HG03280 (cell line): ENCODE measurements around the gene JCHAIN.

Experiments used
- ATAC-seq: cut with Tn5 transposase; IDR thresholded peaks from one replicate; pipeline ENCODE4 v1.9.1; 2021; ENCODE audit warnings: mild to moderate bottlenecking, moderate library complexity; ENCODE audit not compliant: unreplicated experiment

Gene JCHAIN

DNA sequence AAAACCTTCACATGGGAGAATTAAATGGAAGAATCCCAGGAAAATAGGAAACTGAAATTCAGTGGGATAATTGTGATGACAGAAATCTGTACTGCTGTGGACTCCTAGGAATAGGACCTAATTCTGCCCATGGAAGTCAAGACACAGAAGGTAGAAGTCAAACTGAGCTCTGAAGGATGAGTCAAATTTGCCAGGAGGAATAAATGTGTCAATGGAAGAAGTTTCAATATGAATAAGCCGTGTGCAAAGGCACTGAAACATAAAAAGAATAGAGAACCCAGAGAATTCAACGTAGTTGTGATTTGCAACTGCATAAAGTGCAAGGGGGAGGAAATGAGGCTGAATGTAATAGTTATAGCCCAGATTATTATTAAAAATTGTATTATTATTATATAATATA is 26.1 kb downstream of the JCHAIN start:
- no peak for ATAC-seq

DNA sequence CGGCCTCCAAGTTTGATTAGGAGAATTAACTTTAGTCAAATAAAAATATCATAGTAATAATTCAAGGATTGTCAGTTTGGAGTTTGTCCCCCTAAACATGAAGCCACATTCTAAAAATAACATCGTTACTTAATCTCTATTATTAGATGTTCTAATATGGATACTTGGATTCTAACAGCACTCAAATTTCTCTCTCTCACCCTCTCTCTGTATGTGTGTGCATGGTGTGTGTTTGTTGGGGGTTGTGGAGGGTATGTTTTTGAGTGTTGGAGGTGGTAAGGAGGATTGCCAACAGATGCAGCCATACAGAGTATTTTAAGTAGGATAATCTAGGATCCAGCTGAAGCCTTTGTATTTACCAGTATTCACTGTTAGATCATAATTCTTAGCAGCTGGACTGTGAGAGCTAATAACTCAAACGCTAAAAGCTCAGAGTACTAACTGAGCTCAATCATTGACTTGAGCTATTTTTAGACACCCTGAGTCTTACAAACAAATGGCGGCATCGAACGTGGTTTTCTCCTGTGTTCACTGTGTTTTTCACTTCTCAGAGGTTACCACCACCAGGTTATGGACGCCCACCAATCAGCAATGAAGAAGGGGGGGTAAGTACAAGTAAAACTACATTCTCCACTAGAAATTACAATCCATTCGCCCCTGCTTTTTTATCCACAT is 28.9 kb downstream of the JCHAIN start:
- ATAC-seq: no peak

DNA sequence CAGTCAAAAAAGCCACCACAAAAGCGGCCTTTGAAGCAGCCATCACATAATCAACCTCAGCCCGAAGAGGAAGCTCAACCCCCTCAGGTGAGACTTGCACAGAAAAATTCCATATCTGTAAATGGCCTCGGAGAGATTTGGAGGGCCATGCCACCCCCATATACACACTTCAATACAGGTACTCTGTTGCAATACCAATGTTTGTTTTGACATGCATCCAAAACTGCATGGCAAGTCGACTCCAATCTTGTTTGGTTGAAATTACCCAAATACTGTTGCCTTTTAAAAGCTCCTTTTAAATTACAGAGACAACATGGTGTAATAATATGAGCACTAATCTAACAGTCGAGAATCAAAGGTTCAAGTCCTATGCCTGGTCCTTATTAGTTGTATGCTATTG is 31.8 kb downstream of the JCHAIN start:
- no peak for ATAC-seq

DNA sequence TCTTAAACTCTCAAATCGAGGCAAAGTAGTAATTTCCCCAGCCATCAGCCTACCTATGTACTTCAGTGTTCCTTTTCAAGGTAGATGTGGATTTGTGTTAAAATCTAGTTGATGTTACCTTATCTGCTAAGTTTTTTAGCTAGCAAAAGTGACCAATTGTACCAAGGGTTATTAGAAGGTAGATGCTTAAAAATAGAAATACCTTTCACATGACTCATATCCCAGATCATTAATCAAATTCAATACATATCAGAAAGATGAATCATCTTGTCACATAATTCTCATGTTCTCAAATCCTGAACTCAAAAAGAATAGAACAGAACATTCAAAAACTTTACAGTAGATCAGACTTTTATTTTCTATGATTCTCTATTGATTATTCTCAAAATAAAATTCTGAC is 34.3 kb downstream of the JCHAIN start:
- no peak for ATAC-seq

DNA sequence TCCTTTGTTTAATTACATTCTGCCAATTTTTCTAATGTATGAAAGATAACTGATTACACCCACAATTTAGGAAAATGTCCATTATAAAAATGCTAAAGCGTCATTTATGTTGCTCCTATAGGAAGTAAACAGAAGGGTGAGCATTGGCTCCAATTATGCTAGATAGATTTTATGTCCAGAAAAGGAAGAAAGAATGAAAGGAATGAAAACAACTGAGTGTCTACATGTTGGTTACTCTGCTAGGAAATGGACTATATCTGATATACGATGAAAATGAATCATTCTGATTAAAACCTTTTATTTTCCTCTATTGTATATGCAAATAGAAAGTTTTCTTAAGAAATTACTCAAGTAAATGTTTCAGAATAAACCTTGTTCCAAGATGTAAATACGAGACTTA is 36.1 kb downstream of the JCHAIN start:
- no peak for ATAC-seq

DNA sequence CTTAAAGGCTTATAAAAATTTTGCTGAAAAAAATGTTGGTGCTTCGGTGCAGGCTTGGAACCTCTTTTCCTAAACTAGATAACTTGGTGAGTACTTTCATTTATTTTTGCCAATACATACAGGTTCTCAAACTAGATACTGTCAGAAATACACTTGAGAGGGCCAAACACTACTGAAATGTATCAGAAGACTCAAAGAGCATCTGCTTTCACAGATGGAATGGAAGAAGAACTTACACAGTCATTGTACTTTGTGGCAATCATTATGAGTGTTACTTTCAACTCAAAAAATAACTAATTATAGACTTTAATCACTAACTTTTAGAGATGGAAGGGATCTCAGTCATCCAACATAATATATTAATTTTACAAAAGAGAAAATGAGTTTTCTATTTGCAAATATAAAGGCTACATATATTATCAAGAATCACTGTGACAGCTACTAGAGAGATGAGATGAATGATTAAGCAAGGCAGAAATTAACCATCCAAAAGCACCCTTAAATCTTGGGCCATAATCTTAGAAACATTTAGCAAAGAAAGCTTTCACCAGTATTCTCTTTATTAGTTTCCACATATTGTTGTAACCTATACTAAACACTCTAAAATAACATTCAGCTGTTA is 36.7 kb downstream of the JCHAIN start:
- no peak for ATAC-seq

DNA sequence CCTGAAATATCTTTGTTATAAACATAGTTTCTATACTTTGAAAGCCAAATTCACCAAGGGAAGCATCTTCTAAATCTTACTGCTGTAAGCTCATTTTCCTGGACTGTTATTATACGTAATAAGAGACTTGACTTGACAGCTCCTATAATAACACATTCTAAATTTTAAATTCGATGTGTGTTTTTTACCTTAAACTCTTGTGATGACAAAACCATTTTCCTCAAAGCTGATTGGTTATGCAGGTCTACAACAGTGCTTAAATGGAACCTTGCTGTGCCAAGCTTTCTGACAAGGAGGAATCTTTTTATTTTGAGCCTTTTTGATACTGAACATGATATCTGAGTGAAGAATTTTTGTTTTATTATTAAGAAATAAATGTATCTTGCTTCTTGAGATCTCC is 37.9 kb downstream of the JCHAIN start, which contains the start of gene ENAM:
Gene ENAM, plus strand, starts transcription at position 301 of the 400 bp plus-strand sequence. CDS start 757 bp downstream, outside the sequence.
- ATAC-seq: no peak

DNA sequence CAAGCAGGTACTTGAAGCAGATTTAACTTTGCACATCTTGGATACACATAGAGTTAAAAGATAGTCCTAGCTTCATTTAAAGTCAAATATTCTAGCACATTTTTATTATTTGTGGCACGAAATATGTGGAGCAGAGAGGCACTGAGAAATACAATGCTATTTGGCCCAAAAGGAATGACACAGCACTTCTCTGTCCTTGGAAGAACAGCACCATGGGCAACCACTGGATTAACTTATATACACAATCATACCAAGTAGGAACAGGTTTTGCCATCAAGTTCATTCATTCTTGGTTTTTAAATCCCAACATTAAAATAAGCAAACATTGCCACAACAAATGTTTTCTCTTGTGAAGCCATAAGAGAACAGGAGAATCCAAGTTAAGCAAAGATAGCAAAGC is 38.7 kb downstream of the JCHAIN start:
- no peak for ATAC-seq

DNA sequence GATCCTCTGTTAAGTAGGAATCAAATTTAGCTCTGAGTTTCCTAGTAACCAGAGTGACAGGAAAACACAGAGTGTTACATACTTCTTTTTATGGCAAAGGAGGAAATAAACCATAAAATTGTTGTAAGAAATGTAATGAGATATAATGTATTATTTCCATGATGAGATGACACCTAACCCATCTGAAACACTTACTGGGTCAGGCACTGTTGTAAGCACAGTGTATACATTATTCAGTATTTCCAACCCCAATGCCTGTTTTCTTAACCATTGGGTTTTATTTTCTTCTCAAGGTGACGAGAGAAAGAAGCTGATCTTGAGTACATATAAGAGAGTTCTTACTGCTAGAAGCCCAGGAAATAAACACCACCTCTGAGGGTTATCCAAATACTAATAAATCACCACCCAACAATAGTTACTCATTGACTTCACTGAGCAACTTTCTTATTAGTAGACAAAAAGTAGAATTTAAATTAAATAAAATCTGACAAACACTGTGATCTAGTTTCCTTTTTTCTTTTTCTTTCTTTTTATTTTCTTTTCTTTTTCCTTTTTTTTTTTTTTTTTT is 42.0 kb downstream of the JCHAIN start:
- no peak for ATAC-seq

DNA sequence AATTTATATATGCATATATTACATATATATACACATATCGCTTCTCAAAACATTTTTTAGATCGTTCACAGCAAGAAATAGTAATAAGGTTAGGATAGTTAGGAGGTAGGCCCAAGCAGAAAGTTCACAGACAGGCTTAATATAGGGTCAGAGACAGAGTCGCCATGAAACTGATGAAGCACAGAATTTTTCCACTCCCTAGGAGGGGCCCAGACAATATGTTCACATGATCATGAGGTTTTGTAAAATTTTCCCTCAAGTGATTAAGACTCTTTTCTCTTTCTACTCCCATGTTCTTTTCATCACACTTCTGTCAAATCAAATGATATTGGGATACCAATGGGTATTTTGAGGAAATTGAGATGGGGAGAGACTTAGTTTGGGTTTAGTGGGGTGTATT is 43.0 kb downstream of the JCHAIN start:
- no peak for ATAC-seq

DNA sequence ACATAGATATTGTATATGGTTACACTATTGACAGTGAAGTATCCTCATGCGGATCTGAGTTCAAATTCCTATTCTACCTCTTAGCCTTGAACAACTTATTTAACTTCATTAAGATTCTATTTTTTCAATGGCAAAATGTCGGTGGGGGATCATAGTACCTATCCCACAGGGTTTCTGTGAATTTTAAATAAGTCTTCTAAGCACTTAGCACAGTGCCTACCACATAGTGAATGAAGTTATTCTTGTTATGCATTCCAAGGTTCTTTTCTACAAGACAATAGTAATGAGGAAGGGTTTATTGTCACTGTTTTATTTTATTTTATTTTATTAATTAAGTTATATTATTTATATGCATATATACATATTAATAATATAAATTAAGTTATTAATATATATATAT is 46.5 kb downstream of the JCHAIN start:
- no peak for ATAC-seq

DNA sequence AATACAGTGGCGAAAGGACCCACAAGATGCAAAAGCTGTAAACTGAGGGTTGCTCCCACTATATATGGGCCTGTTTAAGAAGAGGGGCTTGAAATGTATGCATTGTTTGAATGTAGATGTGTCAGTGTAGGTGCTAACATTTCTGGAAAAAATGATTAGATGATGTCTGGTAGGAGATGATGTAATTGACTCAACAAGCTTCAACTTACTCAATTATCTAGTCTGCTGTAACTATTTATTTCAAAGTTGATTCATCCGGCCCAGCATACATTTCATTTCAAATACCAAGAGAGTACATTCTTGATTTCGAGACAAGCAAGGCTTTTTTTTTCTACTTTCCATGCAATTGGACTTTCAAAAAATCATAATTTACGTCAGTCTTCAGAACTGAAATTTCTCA is 47.0 kb downstream of the JCHAIN start:
- no peak for ATAC-seq

DNA sequence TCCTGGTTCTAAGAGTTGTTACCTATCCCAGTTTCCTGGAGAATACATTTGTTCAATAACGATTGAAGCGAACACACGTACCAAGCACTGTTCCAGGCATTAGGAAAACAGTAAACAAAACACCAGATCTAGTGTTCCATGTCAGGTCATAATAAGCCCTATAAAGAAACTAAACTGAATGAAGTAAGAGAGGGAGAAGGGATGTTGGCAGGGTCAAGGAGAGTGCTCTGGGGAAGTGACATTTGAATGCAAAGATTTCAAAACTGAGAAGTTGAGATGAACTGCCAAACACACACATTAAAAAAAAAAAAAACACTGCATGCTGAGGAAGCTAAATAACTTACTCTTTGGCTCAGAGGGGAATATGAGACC is 52.1 kb downstream of the JCHAIN start:
- ATAC-seq: no peak

DNA sequence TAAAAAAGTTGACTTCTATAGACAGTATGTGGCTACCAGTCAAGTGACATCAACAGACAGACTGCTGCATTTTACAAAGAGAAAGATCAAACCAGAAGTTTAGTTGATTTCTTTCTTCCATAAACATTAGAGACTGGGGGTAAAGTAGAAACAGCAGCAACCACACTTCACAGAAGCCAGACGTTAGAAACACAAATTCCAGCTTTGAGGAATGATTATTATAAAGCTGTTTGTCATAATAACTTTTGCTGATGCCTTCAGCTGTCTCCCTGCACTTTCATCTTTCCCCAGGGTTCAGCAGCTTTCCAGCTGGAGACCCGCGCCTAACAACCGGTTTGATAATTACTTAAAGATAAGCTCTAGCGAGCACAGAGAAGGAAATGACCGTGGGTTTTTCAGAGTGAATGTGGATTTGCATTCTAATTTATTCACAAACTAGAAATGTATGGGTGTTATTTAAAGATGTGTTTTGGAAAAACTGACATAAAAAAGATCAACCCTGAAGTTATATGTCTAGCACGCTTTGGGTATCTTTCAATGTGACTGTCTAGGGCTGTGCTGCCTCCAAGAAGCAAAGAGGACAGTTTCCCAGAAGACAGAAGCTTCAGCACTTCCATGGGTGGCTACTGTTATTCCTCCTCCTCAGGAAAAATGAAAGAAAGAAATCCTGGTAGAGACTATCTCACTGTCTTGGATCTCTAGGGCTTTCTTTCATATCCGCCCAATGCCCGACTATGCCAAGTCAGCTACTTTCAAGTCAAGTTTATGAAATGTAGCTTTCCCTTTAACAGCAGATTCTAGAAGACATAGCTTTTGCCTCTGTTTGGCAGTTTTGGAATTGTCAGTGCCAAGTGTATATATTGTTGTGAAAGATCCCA is 52.8 kb downstream of the JCHAIN start:
- no peak for ATAC-seq

DNA sequence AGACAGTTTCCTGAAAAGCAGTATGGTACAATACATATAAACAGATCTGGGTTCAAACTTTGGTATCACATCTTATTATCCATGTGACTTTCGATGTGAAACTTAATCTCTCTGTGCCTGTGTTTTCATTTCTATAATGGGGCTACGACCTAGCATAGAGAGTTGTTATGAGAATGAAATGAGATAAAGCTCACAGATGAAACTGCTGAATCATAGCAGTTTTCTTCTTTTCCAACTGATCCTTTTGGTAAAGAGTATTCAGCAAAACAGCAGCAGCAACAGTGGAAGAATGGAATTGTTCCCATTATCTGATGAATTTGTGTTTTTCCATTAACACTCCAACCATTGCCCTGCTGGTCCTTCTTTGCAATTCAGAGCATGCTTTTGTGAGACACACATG is 58.0 kb downstream of the JCHAIN start:
- ATAC-seq: no peak

DNA sequence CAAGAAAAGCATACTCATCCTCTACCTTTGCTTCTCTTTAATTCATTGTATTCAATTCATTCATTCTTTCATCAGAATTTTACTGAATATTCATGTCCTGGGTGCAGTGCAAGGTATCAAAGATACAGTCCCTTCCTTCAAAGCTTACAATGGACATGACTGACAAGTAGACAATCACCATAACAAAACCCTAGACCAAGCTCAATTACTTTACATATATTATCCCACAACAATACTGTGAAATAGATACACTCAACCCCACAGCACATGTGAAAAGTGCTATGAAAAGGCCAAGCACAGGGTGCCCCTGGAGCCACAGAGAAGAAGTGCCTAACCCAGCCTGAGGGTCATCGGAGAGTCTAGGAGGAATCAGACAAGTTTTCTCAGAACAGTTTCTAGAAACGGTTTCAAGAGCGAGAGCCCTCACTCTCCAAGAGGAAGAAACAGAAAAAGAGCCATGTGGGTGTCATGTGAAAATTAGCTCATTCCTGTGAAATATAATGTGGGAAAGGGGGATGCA is 58.9 kb downstream of the JCHAIN start:
- ATAC-seq: no peak

DNA sequence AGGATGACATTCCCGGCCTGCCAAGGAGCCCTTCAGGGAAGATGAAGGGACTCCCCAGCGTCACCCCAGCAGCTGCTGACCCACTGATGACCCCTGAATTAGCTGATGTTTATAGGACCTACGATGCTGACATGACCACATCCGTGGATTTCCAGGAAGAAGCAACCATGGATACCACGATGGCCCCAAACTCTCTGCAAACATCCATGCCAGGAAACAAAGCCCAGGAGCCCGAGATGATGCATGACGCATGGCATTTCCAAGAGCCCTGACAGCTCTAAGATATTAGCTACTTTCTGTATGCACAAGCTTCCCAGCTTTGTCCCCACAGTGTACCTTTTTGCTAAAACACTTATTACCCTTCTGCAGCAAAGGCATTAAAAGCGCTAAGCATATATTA is 59.8 kb downstream of the JCHAIN start:
- no peak for ATAC-seq
